Measurements from ENCODE around the gene ERGIC2. TPM values are rescaled to one million over a fixed set of nuclear protein-coding genes. Genes with fewer than 3 reads are reported as not detected.

ERGIC2 gene
- total RNA-seq, 1 experiment from 2014 or later = 69.8 TPM

GRCh38 chr12:29415111-29415510, 34.1 kb upstream of the ERGIC2 start:
- no peak overlapping the region for H3K18ac ChIP-seq (ENCODE audit: insufficient read length, low read depth, low read length)
- no CpG with 5 or more reads among the region's 4 CpGs for WGBS (ENCODE audit: extremely low coverage, insufficient read length, low lambda C conversion rate)
- H3K9me3 Mint-ChIP-seq = peaks cover 24 to 29% of the 10 kb centered on the region in 2 experiments

More at GRCh38 chr12:29415111-29415510, 34.1 kb upstream of the ERGIC2 start:
- no peak overlapping the region for H2BK120ac ChIP-seq (ENCODE audit: low read depth, low read length, poor library complexity, severe bottlenecking)
- H2BK20ac ChIP-seq (ENCODE audit: low read depth, low read length, poor library complexity, severe bottlenecking) = no peak overlapping the region
- no peak overlapping the region for H3K23ac ChIP-seq (ENCODE audit: insufficient read length, low read depth, low read length)
- H3K4ac ChIP-seq (ENCODE audit: low read depth, low read length) = no peak overlapping the region
- no peak overlapping the region for H3K4me2 ChIP-seq (ENCODE audit: insufficient read depth, insufficient read length, low read length)
- Mint-ChIP-seq H3K4me3 (no peak overlapping the region), H3K4me1 (no peaks in the 10 kb centered on the region), H3K27ac (no peak overlapping the region), H3K27me3 (ENCODE audit: low read depth) (peaks cover 3% of the 10 kb centered on the region), H3K36me3 (ENCODE audit: insufficient read depth in 1 of 3, low read depth in 3 of 3) (peaks cover 6 to 24% (median 19%) of the 10 kb centered on the region in 3 experiments; a peak in 6 of 7 replicates)
- H2AFZ ChIP-seq (ENCODE audit: low read length) = no peak overlapping the region
- no peak overlapping the region for H3K56ac ChIP-seq (ENCODE audit: insufficient read length, low read depth, low read length)
- H3K79me2 ChIP-seq (ENCODE audit: insufficient read depth, low read length) = no peaks in the 10 kb centered on the region
- H3K27me3 ChIP-seq (ENCODE audit: insufficient read depth, low read length) = no peaks in the 10 kb centered on the region
- no peak for TF ChIP-seq CTCF (conservative IDR thresholded peaks at IDR 0.05)
- no peak overlapping the region for H3K14ac ChIP-seq (ENCODE audit: insufficient read depth, low read length)
- H4K8ac ChIP-seq (replicated peaks; ENCODE audit: insufficient read length, low read depth, low read length) = no peak overlapping the region
- H4K91ac ChIP-seq (ENCODE audit: insufficient read length, low read depth, low read length) = no peak overlapping the region
- no peak overlapping the region for H2BK12ac ChIP-seq (ENCODE audit: insufficient read length, low read depth, low read length)
- H2BK5ac ChIP-seq (ENCODE audit: insufficient read length, low read length) = no peak overlapping the region
- H2BK15ac ChIP-seq (ENCODE audit: low read depth, low read length) = no peak overlapping the region
- no peak for DNase-seq
- H3K79me1 ChIP-seq (ENCODE audit: insufficient read depth, low read depth, low read length, poor library complexity, severe bottlenecking) = no peaks in the 10 kb centered on the region
- H3K4me1 ChIP-seq (ENCODE audit: insufficient read depth, low read length) = no peaks in the 10 kb centered on the region
- no peaks in the 10 kb centered on the region for H4K20me1 ChIP-seq (ENCODE audit: control insufficient read depth, insufficient read depth, insufficient read length)
- no peak overlapping the region for H3T11ph ChIP-seq (ENCODE audit: low read length)
- H3K27ac ChIP-seq (ENCODE audit: insufficient read length, low read depth, low read length) = no peak overlapping the region
- H3K9me3 ChIP-seq (ENCODE audit: control insufficient read depth, low read depth, low read length) = peaks cover 13% of the 10 kb centered on the region
- H4K5ac ChIP-seq (ENCODE audit: insufficient read length, low read depth, low read length) = no peak overlapping the region
- H3K9ac ChIP-seq (ENCODE audit: extremely low read depth, insufficient read length, low read length) = no peak overlapping the region
- H2AK5ac ChIP-seq (ENCODE audit: insufficient read length, low read length) = no peak overlapping the region
- no peaks in the 10 kb centered on the region for H3K23me2 ChIP-seq (ENCODE audit: insufficient read length, low read depth, low read length, poor library complexity, severe bottlenecking)
